ENCODE results near the gene TXNRD2.
A peak's percentile ranks its signal among the peaks of the same experiment; 100 is the strongest.

TXNRD2 gene

GRCh38 chr22:19966908-19967750 is 25.5 kb upstream of the TXNRD2 start:
- no peak for DNase-seq (ENCODE audit: low spot score)

GRCh38 chr22:19965771-19966709 is 24.4 kb upstream of the TXNRD2 start:
- peak; percentile 40 for DNase-seq (ENCODE audit: low spot score)

GRCh38 chr22:19964701-19965386 is 23.2 kb upstream of the TXNRD2 start:
- no peak for DNase-seq (ENCODE audit: low spot score)

- no peak for DNase-seq (ENCODE audit: low spot score)
These were observed 22.4 kb upstream of the TXNRD2 start for GRCh38 chr22:19963863-19964642.

- DNase-seq (ENCODE audit: low spot score) = no peak
These were observed 21.5 kb upstream of the TXNRD2 start for GRCh38 chr22:19962909-19963806.

- DNase-seq (ENCODE audit: low spot score) = peak; percentile 88
These were observed 20.8 kb upstream of the TXNRD2 start for GRCh38 chr22:19962246-19962908.

GRCh38 chr22:19961868-19962245 is 20.2 kb upstream of the TXNRD2 start:
- no peak for DNase-seq (ENCODE audit: low spot score)

- no peak for DNase-seq (ENCODE audit: low spot score)
These were observed 19.6 kb upstream of the TXNRD2 start for GRCh38 chr22:19961201-19961580.

GRCh38 chr22:19960491-19961200 is 19.0 kb upstream of the TXNRD2 start:
- no peak for DNase-seq (ENCODE audit: low spot score)

- DNase-seq (ENCODE audit: low spot score) = no peak
These were observed 18.2 kb upstream of the TXNRD2 start for GRCh38 chr22:19959587-19960490.

GRCh38 chr22:19959043-19959586 is 17.5 kb upstream of the TXNRD2 start:
- DNase-seq (ENCODE audit: low spot score) = peak; percentile 85

- peak; percentile 51 for DNase-seq (ENCODE audit: low spot score)
These were observed 16.7 kb upstream of the TXNRD2 start for GRCh38 chr22:19958083-19959042.

- DNase-seq (ENCODE audit: low spot score) = no peak
These were observed 15.8 kb upstream of the TXNRD2 start for GRCh38 chr22:19957445-19957844.

- no peak for DNase-seq (ENCODE audit: low spot score)
These were observed 13.9 kb upstream of the TXNRD2 start for GRCh38 chr22:19955241-19956128.

GRCh38 chr22:19951346-19951745 is 9.7 kb upstream of the TXNRD2 start:
- DNase-seq (ENCODE audit: low spot score) = no peak

All from GM03348 (cell line).